Left ventricle myocardium inferior (tissue), 1 donor: ENCODE results near the gene TNIK. TPM values are rescaled to one million over a fixed set of nuclear protein-coding genes. Genes with fewer than 3 reads are reported as not detected.

ENCODE experiments used
- DNase-seq: peaks from one replicate; pipeline ENCODE4 v3.0.0-alpha.2; 2020
- H3K27ac ChIP-seq: fragments of 200-600 bp; replicated peaks from 2 replicates; pipeline ENCODE4 v1.8.0; 2021
- H3K27me3 ChIP-seq: fragments of 200-600 bp; 2 replicates; pipeline ENCODE4 v1.8.0; 2021; ENCODE audit warnings: low read depth
- H3K36me3 ChIP-seq: fragments of 200-600 bp; 2 replicates; pipeline ENCODE4 v1.8.0; 2021
- H3K4me1 ChIP-seq: fragments of 200-600 bp; 2 replicates; pipeline ENCODE4 v1.8.0; 2021
- H3K4me3 ChIP-seq: fragments of 200-600 bp; 2 replicates; pipeline ENCODE4 v1.8.0; 2021; ENCODE audit warnings: mild to moderate bottlenecking, moderate library complexity
- H3K9me3 ChIP-seq: fragments of 200-600 bp; replicated peaks from 2 replicates; pipeline ENCODE4 v1.8.0; 2021
- intact Hi-C: fragments of 100-400 bp; cut with micrococcal nuclease; formaldehyde crosslinking; loops from one replicate; pipeline ENCODE4 v1.11.0; 2022
- total RNA-seq: library from RNA; stranded (reverse); fragmentation: NEBNext Ultra II Directional; extraction: Animal tissue kit (Norgen Biotek cat#: 25700); gene quantifications from one replicate; pipeline ENCODE4 v1.2.1, GENCODE V29; 2021
- TF ChIP-seq, protein P1 (sequence below): fragments of 200-600 bp; IDR thresholded peaks from 2 replicates; pipeline ENCODE4 v1.8.0; 2021; ENCODE audit warnings: antibody characterized with exemption, mild to moderate bottlenecking, borderline replicate concordance
- donor health status: DM: no; HTN: yes; CAD: no; lungs with severe emphysema.

Gene TNIK
- total RNA-seq, 1 donor from 2014 or later: 28.6 TPM

DNA sequence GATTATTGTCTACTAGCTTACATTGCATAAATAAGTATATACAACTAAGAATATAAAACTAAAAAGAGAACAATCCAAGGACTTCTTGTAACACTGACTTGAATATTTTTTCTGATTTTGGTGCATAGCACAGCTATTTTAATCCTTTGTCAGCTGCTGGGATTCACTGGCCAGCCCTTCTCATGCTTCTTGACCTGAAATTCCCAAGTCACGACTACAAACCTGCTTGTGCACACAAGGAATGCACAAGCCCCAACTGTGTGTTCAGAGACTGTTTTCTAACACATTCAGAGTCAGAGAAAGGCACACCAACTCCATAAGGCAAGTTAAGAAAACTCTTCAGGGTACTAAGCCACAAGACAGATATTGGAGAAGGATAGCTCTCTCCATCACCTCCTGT, 80.9 kb downstream of the TNIK start:
- Histone ChIP-seq H3K27ac (no peak overlapping the region), H3K27me3 (no peaks in the 10 kb centered on the region), H3K4me1 (peaks cover 83% of the 10 kb centered on the region), H3K4me3 (no peak overlapping the region), H3K36me3 (no peaks in the 10 kb centered on the region), H3K9me3 (no peaks in the 10 kb centered on the region)
- intact Hi-C loops: no loop called here
- no peak for DNase-seq
- TF ChIP-seq, protein P1, sequence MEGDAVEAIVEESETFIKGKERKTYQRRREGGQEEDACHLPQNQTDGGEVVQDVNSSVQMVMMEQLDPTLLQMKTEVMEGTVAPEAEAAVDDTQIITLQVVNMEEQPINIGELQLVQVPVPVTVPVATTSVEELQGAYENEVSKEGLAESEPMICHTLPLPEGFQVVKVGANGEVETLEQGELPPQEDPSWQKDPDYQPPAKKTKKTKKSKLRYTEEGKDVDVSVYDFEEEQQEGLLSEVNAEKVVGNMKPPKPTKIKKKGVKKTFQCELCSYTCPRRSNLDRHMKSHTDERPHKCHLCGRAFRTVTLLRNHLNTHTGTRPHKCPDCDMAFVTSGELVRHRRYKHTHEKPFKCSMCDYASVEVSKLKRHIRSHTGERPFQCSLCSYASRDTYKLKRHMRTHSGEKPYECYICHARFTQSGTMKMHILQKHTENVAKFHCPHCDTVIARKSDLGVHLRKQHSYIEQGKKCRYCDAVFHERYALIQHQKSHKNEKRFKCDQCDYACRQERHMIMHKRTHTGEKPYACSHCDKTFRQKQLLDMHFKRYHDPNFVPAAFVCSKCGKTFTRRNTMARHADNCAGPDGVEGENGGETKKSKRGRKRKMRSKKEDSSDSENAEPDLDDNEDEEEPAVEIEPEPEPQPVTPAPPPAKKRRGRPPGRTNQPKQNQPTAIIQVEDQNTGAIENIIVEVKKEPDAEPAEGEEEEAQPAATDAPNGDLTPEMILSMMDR: no peak

DNA sequence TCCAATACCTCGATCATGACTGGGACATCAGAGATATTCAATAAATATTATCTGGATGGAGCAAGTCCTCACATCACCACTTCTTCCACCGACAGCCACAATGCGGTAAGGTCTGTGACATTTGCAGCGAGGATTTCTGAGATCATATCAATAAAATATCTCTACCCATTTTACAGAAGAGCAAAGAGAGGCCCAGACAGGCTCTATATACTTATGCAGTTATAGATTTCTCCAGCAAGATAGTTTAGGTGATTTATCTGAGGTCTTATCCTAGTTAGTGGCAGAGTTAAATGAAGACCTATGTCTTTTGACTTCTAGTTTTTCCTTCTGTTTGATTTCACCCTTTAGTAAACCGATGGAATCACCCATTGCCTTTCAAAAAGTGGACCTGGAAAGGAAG, 81.6 kb downstream of the TNIK start:
- Histone ChIP-seq H3K4me3 (no peak overlapping the region), H3K27ac (no peak overlapping the region), H3K4me1 (peaks cover 83% of the 10 kb centered on the region), H3K36me3 (no peaks in the 10 kb centered on the region), H3K27me3 (no peaks in the 10 kb centered on the region), H3K9me3 (no peaks in the 10 kb centered on the region)
- intact Hi-C loops: no loop called here
- TF ChIP-seq, protein P1: no peak
- DNase-seq: no peak

DNA sequence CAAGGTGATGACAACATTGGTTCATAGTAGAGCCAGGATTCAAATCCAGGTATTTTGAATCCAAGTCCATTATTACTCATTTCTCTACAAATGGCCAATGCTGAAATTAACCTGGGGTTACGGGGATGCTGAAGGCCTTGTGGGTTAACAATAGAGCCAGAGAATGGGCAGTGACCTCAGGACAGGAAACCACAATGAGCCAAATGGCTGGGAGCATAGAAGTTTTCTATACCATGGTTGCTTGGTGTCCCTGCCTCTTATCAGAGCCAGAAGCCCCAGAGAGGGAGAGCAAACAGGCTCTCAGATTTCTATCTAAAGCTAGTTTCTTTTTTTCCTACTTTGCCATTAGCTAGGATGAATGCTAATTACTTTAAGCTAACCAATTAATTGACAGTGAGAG, 82.3 kb downstream of the TNIK start:
- intact Hi-C loops: no loop called here
- Histone ChIP-seq H3K9me3 (no peaks in the 10 kb centered on the region), H3K4me3 (no peak overlapping the region), H3K27me3 (no peaks in the 10 kb centered on the region), H3K4me1 (peaks cover 82% of the 10 kb centered on the region), H3K27ac (no peak overlapping the region), H3K36me3 (no peaks in the 10 kb centered on the region)
- no peak for DNase-seq
- TF ChIP-seq, protein P1: no peak

DNA sequence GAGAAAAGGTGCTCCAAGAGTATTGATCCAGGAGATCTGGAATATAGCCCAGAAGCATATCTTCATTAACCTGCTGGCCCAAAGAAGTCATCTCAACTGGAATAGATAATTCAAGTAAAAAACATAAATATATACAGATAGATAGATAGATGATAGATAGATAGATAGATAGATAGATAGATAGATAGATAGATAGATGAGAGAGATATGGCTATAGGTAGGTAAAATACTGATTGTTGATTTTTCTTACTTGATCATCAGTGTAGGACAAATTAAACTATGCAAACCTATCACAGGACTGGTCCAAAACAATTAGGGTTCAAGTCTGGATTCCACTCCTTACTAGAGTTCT, 83.6 kb downstream of the TNIK start:
- TF ChIP-seq, protein P1: no peak
- Histone ChIP-seq H3K27ac (peak overlapping the region; percentile 53), H3K9me3 (no peaks in the 10 kb centered on the region), H3K4me3 (no peak overlapping the region), H3K36me3 (no peaks in the 10 kb centered on the region), H3K27me3 (no peaks in the 10 kb centered on the region), H3K4me1 (peaks cover 79% of the 10 kb centered on the region)
- no peak for DNase-seq
- intact Hi-C loops: no loop called here

DNA sequence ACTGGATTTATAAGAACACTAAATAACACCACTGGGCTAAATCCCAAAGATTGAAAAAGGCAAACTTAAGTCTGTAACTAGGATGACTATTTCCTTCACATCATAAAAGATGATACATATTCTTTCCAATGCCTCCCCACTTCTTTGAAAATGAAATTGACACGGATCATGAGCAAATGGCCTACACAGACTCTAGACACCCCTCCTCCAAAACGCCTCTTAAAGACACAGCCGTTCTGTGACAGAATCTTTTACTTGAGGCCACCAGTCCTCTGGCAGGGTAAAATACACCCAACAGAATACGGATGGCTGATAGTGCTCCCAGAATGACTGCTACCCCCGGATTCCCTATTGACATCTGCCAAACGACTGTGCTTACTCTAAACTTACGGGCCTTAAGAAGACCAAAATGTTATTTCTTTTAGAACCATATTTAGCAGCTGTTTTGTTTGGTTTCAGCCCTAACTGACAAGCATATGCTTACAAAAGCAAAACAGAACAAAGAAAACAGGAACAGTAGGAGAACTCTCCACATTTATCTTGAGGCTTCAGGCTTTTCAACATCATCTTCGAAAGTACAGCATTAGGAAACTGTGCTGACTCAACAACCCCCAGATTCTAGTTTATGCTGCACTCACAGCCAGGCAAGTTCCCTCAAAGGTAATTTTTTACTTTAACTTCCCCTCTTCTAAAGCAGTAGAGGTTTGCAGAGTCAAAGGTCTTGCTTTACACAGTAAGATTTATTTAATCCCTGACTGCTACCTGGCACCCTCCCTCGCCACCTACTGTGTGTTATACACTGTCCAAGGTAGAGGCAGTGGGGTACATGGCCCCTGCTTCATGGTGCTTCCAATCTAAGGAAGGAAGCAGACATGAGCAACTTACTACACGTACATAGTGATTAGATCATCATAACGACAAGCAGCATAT, 84.3 kb downstream of the TNIK start:
- H3K27me3 ChIP-seq: no peaks in the 10 kb centered on the region
- no peak overlapping the region for H3K4me3 ChIP-seq
- peak overlapping the region; percentile 53 for H3K27ac ChIP-seq
- peaks cover 78% of the 10 kb centered on the region for H3K4me1 ChIP-seq
- no peaks in the 10 kb centered on the region for H3K36me3 ChIP-seq
- H3K9me3 ChIP-seq: no peaks in the 10 kb centered on the region
- intact Hi-C loops: no loop called here
- no peak for DNase-seq
- TF ChIP-seq, protein P1: no peak
